Measurements from ENCODE around the gene CTNNBL1. TPM values are rescaled to one million over a fixed set of nuclear protein-coding genes. Genes with fewer than 3 reads are reported as not detected.

The CTNNBL1 gene
- total and polyA plus RNA-seq, 2 experiments from 2014 or later = 36.3 to 68.7 TPM

DNA sequence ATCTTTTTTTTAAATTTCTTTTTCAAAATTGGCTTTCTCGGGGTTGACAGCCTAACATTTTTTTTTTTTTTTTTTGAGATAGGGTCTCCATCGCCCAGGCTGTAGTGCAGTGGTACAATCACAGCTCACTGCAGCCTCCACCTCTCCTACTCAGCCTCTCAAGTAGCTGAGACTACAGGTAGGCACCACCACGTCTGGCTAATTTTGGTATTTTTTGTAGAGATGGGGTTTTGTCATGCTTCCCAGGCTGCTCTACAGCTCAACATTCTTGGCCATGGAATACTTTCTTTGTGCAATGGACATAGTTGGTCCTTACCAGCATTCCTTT, 6.4 kb upstream of the CTNNBL1 start:
- Histone ChIP-seq H3K79me2 (replicated peaks; ENCODE audit: insufficient read depth) (no peaks in the 10 kb centered on the region), H3K4me2 (no peak overlapping the region), H2AFZ (no peak overlapping the region), H3K27me3 (ENCODE audit: insufficient read depth) (no peaks in the 10 kb centered on the region), H3K4me3 (no peak overlapping the region), H4K20me1 (replicated peaks; ENCODE audit: insufficient read depth) (no peaks in the 10 kb centered on the region), H3K36me3 (ENCODE audit: insufficient read depth) (no peaks in the 10 kb centered on the region), H3K9me2 (ENCODE audit: insufficient read depth) (no peaks in the 10 kb centered on the region), H3F3A (replicated peaks; ENCODE audit: low read depth) (no peaks in the 10 kb centered on the region), H3K27ac (ENCODE audit: low read depth) (no peak overlapping the region), H3K4me1 (ENCODE audit: insufficient read depth) (no peaks in the 10 kb centered on the region)
- no peak for ATAC-seq
- Mint-ChIP-seq H3K27me3 (ENCODE audit: insufficient read depth, low read depth, poor library complexity) (peaks cover 5% of the 10 kb centered on the region), H3K4me1 (no peaks in the 10 kb centered on the region), H3K27ac (no peak overlapping the region), H3K9me3 (no peaks in the 10 kb centered on the region), H3K4me3 (no peak overlapping the region), H3K36me3 (ENCODE audit: low read depth) (no peaks in the 10 kb centered on the region)
- TF ChIP-seq, protein P1, sequence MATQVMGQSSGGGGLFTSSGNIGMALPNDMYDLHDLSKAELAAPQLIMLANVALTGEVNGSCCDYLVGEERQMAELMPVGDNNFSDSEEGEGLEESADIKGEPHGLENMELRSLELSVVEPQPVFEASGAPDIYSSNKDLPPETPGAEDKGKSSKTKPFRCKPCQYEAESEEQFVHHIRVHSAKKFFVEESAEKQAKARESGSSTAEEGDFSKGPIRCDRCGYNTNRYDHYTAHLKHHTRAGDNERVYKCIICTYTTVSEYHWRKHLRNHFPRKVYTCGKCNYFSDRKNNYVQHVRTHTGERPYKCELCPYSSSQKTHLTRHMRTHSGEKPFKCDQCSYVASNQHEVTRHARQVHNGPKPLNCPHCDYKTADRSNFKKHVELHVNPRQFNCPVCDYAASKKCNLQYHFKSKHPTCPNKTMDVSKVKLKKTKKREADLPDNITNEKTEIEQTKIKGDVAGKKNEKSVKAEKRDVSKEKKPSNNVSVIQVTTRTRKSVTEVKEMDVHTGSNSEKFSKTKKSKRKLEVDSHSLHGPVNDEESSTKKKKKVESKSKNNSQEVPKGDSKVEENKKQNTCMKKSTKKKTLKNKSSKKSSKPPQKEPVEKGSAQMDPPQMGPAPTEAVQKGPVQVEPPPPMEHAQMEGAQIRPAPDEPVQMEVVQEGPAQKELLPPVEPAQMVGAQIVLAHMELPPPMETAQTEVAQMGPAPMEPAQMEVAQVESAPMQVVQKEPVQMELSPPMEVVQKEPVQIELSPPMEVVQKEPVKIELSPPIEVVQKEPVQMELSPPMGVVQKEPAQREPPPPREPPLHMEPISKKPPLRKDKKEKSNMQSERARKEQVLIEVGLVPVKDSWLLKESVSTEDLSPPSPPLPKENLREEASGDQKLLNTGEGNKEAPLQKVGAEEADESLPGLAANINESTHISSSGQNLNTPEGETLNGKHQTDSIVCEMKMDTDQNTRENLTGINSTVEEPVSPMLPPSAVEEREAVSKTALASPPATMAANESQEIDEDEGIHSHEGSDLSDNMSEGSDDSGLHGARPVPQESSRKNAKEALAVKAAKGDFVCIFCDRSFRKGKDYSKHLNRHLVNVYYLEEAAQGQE (IDR thresholded peaks at IDR 0.05; ENCODE audit: unreplicated experiment) = no peak
- TF ChIP-seq EZH2 (IDR thresholded peaks at IDR 0.05; ENCODE audit: low read depth, unreplicated experiment) = no peak
- no peak for DNase-seq (ENCODE audit: low spot score)

DNA sequence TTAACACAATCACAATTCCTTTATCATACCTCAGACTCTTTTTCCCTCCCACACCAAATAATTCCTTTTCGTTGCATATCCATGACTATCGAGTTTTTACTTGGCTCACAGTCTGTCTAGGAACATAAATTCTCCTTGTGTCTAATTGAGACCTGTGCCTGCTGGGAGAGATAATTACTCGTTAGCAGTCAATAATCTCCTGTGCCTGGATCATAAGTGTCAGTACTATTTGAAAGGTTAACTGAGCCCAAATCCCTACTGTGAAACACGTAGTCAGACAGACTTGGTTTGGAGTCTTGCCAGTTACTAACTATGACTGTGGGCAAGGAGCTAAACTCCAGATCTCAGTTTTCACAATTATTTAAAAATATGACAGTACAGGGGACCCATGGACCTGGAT, 5.7 kb upstream of the CTNNBL1 start:
- no peak for ATAC-seq
- TF ChIP-seq JUNB (IDR thresholded peaks at IDR 0.05; ENCODE audit: unreplicated experiment) = no peak
- no peak for TF ChIP-seq EZH2phosphoT487 (IDR thresholded peaks at IDR 0.05; ENCODE audit: unreplicated experiment)
- TF ChIP-seq ZNF114 (CRISPR knock-in tag; IDR thresholded peaks at IDR 0.05) = no peak
- TF ChIP-seq NANOG (IDR thresholded peaks at IDR 0.05; ENCODE audit: borderline replicate concordance) = no peak
- TF ChIP-seq CTCF (conservative IDR thresholded peaks at IDR 0.05; ENCODE audit: low read depth in 2 of 2) = no peak
- no peak for TF ChIP-seq CREB1 (CRISPR knock-in tag; IDR thresholded peaks at IDR 0.05; ENCODE audit: low read depth)
- TF ChIP-seq, protein P2, sequence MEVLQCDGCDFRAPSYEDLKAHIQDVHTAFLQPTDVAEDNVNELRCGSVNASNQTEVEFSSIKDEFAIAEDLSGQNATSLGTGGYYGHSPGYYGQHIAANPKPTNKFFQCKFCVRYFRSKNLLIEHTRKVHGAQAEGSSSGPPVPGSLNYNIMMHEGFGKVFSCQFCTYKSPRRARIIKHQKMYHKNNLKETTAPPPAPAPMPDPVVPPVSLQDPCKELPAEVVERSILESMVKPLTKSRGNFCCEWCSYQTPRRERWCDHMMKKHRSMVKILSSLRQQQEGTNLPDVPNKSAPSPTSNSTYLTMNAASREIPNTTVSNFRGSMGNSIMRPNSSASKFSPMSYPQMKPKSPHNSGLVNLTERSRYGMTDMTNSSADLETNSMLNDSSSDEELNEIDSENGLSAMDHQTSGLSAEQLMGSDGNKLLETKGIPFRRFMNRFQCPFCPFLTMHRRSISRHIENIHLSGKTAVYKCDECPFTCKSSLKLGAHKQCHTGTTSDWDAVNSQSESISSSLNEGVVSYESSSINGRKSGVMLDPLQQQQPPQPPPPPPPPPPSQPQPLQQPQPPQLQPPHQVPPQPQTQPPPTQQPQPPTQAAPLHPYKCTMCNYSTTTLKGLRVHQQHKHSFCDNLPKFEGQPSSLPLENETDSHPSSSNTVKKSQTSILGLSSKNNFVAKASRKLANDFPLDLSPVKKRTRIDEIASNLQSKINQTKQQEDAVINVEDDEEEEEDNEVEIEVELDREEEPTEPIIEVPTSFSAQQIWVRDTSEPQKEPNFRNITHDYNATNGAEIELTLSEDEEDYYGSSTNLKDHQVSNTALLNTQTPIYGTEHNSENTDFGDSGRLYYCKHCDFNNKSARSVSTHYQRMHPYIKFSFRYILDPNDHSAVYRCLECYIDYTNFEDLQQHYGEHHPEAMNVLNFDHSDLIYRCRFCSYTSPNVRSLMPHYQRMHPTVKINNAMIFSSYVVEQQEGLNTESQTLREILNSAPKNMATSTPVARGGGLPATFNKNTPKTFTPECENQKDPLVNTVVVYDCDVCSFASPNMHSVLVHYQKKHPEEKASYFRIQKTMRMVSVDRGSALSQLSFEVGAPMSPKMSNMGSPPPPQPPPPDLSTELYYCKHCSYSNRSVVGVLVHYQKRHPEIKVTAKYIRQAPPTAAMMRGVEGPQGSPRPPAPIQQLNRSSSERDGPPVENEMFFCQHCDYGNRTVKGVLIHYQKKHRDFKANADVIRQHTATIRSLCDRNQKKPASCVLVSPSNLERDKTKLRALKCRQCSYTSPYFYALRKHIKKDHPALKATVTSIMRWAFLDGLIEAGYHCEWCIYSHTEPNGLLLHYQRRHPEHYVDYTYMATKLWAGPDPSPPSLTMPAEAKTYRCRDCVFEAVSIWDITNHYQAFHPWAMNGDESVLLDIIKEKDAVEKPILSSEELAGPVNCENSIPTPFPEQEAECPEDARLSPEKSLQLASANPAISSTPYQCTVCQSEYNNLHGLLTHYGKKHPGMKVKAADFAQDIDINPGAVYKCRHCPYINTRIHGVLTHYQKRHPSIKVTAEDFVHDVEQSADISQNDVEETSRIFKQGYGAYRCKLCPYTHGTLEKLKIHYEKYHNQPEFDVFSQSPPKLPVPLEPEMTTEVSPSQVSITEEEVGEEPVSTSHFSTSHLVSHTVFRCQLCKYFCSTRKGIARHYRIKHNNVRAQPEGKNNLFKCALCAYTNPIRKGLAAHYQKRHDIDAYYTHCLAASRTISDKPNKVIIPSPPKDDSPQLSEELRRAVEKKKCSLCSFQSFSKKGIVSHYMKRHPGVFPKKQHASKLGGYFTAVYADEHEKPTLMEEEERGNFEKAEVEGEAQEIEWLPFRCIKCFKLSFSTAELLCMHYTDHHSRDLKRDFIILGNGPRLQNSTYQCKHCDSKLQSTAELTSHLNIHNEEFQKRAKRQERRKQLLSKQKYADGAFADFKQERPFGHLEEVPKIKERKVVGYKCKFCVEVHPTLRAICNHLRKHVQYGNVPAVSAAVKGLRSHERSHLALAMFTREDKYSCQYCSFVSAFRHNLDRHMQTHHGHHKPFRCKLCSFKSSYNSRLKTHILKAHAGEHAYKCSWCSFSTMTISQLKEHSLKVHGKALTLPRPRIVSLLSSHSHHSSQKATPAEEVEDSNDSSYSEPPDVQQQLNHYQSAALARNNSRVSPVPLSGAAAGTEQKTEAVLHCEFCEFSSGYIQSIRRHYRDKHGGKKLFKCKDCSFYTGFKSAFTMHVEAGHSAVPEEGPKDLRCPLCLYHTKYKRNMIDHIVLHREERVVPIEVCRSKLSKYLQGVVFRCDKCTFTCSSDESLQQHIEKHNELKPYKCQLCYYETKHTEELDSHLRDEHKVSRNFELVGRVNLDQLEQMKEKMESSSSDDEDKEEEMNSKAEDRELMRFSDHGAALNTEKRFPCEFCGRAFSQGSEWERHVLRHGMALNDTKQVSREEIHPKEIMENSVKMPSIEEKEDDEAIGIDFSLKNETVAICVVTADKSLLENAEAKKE (CRISPR knock-in tag; IDR thresholded peaks at IDR 0.05) = no peak
- TF ChIP-seq ZNF331 (CRISPR knock-in tag; IDR thresholded peaks at IDR 0.05; ENCODE audit: low read depth) = no peak

More for the DNA sequence above, 5.7 kb upstream of the CTNNBL1 start:
- Mint-ChIP-seq H3K4me3 (no peak overlapping the region), H3K27ac (no peak overlapping the region), H3K4me1 (0 out of 3 replicates have a peak, but pooled peaks cover under 1% of the 10 kb centered on the region), H3K27me3 (ENCODE audit: insufficient read depth, low read depth, poor library complexity) (peaks cover 5% of the 10 kb centered on the region), H3K9me3 (no peaks in the 10 kb centered on the region), H3K36me3 (ENCODE audit: low read depth) (no peaks in the 10 kb centered on the region)
- no peak overlapping the region for H3K4me2 ChIP-seq
- H3K27ac ChIP-seq (ENCODE audit: low read depth) = no peak overlapping the region
- no peaks in the 10 kb centered on the region for H3F3A ChIP-seq (replicated peaks; ENCODE audit: low read depth)
- H4K20me1 ChIP-seq (replicated peaks; ENCODE audit: insufficient read depth) = no peaks in the 10 kb centered on the region
- no peak for DNase-seq (ENCODE audit: low spot score)
- H3K79me2 ChIP-seq (replicated peaks; ENCODE audit: insufficient read depth) = no peaks in the 10 kb centered on the region
- H3K36me3 ChIP-seq (ENCODE audit: insufficient read depth) = no peaks in the 10 kb centered on the region
- H3K9me2 ChIP-seq (ENCODE audit: insufficient read depth) = no peaks in the 10 kb centered on the region
- H3K4me3 ChIP-seq = no peak overlapping the region
- no peaks in the 10 kb centered on the region for H3K4me1 ChIP-seq (ENCODE audit: insufficient read depth)
- H2AFZ ChIP-seq = no peak overlapping the region
- no peaks in the 10 kb centered on the region for H3K27me3 ChIP-seq (ENCODE audit: insufficient read depth)

All from GM23338 (cell line).